HL-60 (cell line): Measurements from ENCODE around the gene WNT4.

Experiments used
- DNase-seq, 2 experiments: peaks; one replicate each; pipeline ENCODE4 v3.0.0-alpha.2; 2010 to 2020; ENCODE audit warnings: low read depth in 1 of 2, low spot score in 1 of 2
- H3K27ac ChIP-seq: fragments of 250-450 bp; sonication (Bioruptor Pico); replicated peaks from 2 replicates; pipeline ENCODE4 v1.5.1; 2020; ENCODE audit warnings: mild to moderate bottlenecking, moderate library complexity
- H3K27me3 ChIP-seq: fragments of 250-450 bp; sonication (Bioruptor Pico); 2 replicates; pipeline ENCODE4 v1.5.1; 2021; ENCODE audit warnings: mild to moderate bottlenecking, moderate library complexity; ENCODE audit not compliant: insufficient read depth, poor library complexity, severe bottlenecking
- H3K4me3 ChIP-seq: replicated peaks from 2 replicates; pipeline ENCODE4 v1.5.1; 2011; ENCODE audit warnings: mild to moderate bottlenecking, control low read depth, low read length; ENCODE audit not compliant: insufficient read depth
- CTCF ChIP-seq: IDR thresholded peaks from one replicate; pipeline ENCODE4 v1.5.1; 2011; ENCODE audit warnings: low read length, control low read depth, inconsistent platforms; ENCODE audit not compliant: insufficient read depth
- GABPA ChIP-seq: IDR thresholded peaks from 2 replicates; pipeline ENCODE4 v1.6.1; 2012; ENCODE audit warnings: low read depth
- POLR2AphosphoS5 ChIP-seq: IDR thresholded peaks from 2 replicates; pipeline ENCODE4 v1.6.1; 2012; ENCODE audit warnings: low read depth
- REST ChIP-seq: IDR thresholded peaks from 2 replicates; pipeline ENCODE4 v1.6.1; 2012; ENCODE audit warnings: low read depth; ENCODE audit not compliant: insufficient replicate concordance
- SPI1 ChIP-seq: IDR thresholded peaks from 2 replicates; pipeline ENCODE4 v1.6.1; 2012; ENCODE audit warnings: low read depth, mild to moderate bottlenecking, borderline replicate concordance

Gene WNT4

GRCh38 chr1:22076346-22076745 lies 66.6 kb downstream of the WNT4 start:
- Histone ChIP-seq H3K4me3 (no peak overlapping the region), H3K27ac (peak overlapping the region; percentile 21), H3K27me3 (no peaks in the 10 kb centered on the region)
- TF ChIP-seq SPI1 (no peak), CTCF (no peak), POLR2AphosphoS5 (no peak), GABPA (no peak), REST (no peak)
- DNase-seq, result no peak

GRCh38 chr1:22075718-22076117 lies 67.2 kb downstream of the WNT4 start:
- DNase-seq, result peak in 1 of 2 experiments; percentile 57
- TF ChIP-seq GABPA (no peak), SPI1 (peak; percentile 38; the same call in 1 of the 2 replicates)
- peak overlapping the region; percentile 24 for H3K27ac ChIP-seq
- no peak overlapping the region for H3K4me3 ChIP-seq
- no peaks in the 10 kb centered on the region for H3K27me3 ChIP-seq

- DNase-seq, result peak in 1 of 2 experiments; percentile 15
- Histone ChIP-seq H3K4me3 (no peak overlapping the region), H3K27me3 (no peaks in the 10 kb centered on the region), H3K27ac (0 out of 2 replicates have a peak overlapping the region, but pooled peaks have one; percentile 2)
- TF ChIP-seq POLR2AphosphoS5 (no peak), CTCF (no peak), REST (no peak), SPI1 (no peak), GABPA (no peak)
Observed at GRCh38 chr1:22074803-22075202, 68.1 kb downstream of the WNT4 start.

- Histone ChIP-seq H3K27me3 (no peaks in the 10 kb centered on the region), H3K4me3 (no peak overlapping the region)
- TF ChIP-seq GABPA (no peak), REST (no peak), CTCF (no peak), POLR2AphosphoS5 (no peak), SPI1 (no peak)
Observed at GRCh38 chr1:22071511-22071910, 71.4 kb downstream of the WNT4 start.

More at GRCh38 chr1:22071511-22071910, 71.4 kb downstream of the WNT4 start:
- DNase-seq, result no peak
- no peak overlapping the region for H3K27ac ChIP-seq
